HAP-1 (cell line): ENCODE measurements around the gene CYB5RL.

Experiments
- DNase-seq, 2 experiments: peaks; one replicate each; pipeline ENCODE4 v3.0.0-alpha.2; 2016 to 2020; ENCODE audit warnings: low spot score in 2 of 2
- H3K27me3 ChIP-seq: fragments of 250-450 bp; sonication (Bioruptor Pico); 2 replicates; pipeline ENCODE4 v1.5.1; 2020; ENCODE audit warnings: low read depth, mild to moderate bottlenecking, moderate library complexity
- H3K36me3 ChIP-seq: fragments of 250-450 bp; sonication (Bioruptor Pico); replicated peaks from 2 replicates; pipeline ENCODE4 v1.5.1; 2020; ENCODE audit warnings: mild to moderate bottlenecking
- H3K4me1 ChIP-seq: fragments of 250-450 bp; sonication (Bioruptor Pico); 2 replicates; pipeline ENCODE4 v1.5.1; 2020; ENCODE audit warnings: mild to moderate bottlenecking
- H3K4me3 ChIP-seq: fragments of 250-450 bp; sonication (Bioruptor Pico); 2 replicates; pipeline ENCODE4 v1.5.1; 2020; ENCODE audit warnings: mild to moderate bottlenecking, moderate library complexity
- H3K9me3 ChIP-seq: fragments of 250-450 bp; sonication (Bioruptor Pico); 2 replicates; pipeline ENCODE4 v1.5.1; 2020; ENCODE audit warnings: mild to moderate bottlenecking, moderate library complexity
- in situ Hi-C: fragments of 300-500 bp; cut with MboI; formaldehyde crosslinking; loops from 3 replicates; pipeline ENCODE4 v1.14.3; 2020; ENCODE audit warnings: low sequenced_read_pairs, inconsistent platforms, mixed read lengths

CYB5RL gene

DNA sequence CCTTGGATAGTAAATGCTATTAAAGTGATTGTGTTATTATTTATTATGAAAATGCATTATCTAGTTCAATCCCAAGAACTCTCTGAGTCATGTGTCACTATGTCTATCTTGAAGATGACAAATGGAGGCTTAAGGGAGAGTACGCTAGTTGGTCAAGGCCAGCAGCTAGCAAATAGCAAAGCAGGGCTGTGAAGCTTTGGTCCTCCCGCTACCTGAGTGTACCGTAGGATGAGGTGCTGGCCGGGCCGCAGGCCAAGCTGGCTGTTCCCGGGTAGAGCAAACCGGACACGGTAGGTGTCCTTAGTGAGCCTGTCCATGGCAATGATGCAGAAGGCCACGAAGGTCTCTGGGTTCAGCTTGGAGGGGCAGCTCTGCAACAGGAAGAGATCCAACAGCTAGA is 9.3 kb downstream of the CYB5RL start:
- H3K27me3 ChIP-seq, result no peaks in the 10 kb centered on the region
- no peaks in the 10 kb centered on the region for H3K9me3 ChIP-seq
- H3K4me3 ChIP-seq, result no peak overlapping the region
- peaks cover 30% of the 10 kb centered on the region for H3K36me3 ChIP-seq
- no peak for DNase-seq
- in situ Hi-C loops, result no loop called here
- H3K4me1 ChIP-seq, result no peaks in the 10 kb centered on the region

- Histone ChIP-seq H3K36me3 (peaks cover 24% of the 10 kb centered on the region), H3K4me1 (no peaks in the 10 kb centered on the region), H3K4me3 (no peak overlapping the region), H3K27me3 (no peaks in the 10 kb centered on the region), H3K9me3 (no peaks in the 10 kb centered on the region)
- no peak for DNase-seq
- in situ Hi-C loops, result no loop called here
Measured at GRCh38 chr1:54188291-54188690, 11.5 kb downstream of the CYB5RL start.

GRCh38 chr1:54186056-54186455 is 13.8 kb downstream of the CYB5RL start:
- no peak for DNase-seq
- Histone ChIP-seq H3K4me1 (no peaks in the 10 kb centered on the region), H3K36me3 (peaks cover 24% of the 10 kb centered on the region), H3K4me3 (no peak overlapping the region), H3K27me3 (no peaks in the 10 kb centered on the region), H3K9me3 (no peaks in the 10 kb centered on the region)
- in situ Hi-C loops, result no loop called here

- Histone ChIP-seq H3K4me3 (no peak overlapping the region), H3K9me3 (no peaks in the 10 kb centered on the region), H3K4me1 (no peaks in the 10 kb centered on the region), H3K27me3 (no peaks in the 10 kb centered on the region), H3K36me3 (peaks cover 9% of the 10 kb centered on the region)
- DNase-seq, result no peak
- in situ Hi-C loops, result no loop called here
Measured at GRCh38 chr1:54180701-54181360, 19.0 kb downstream of the CYB5RL start.

- Histone ChIP-seq H3K9me3 (no peaks in the 10 kb centered on the region), H3K4me3 (no peak overlapping the region), H3K36me3 (peaks cover 9% of the 10 kb centered on the region), H3K27me3 (no peaks in the 10 kb centered on the region), H3K4me1 (no peaks in the 10 kb centered on the region)
- in situ Hi-C loops, result no loop called here
- no peak for DNase-seq
Measured at GRCh38 chr1:54178296-54179070, 21.3 kb downstream of the CYB5RL start.

GRCh38 chr1:54177726-54178125 is 22.1 kb downstream of the CYB5RL start:
- Histone ChIP-seq H3K27me3 (no peaks in the 10 kb centered on the region), H3K4me3 (no peak overlapping the region), H3K36me3 (peaks cover 9% of the 10 kb centered on the region), H3K4me1 (no peaks in the 10 kb centered on the region), H3K9me3 (no peaks in the 10 kb centered on the region)
- no peak for DNase-seq
- in situ Hi-C loops, result no loop called here

GRCh38 chr1:54176621-54177327 is 23.1 kb downstream of the CYB5RL start:
- H3K4me1 ChIP-seq, result no peaks in the 10 kb centered on the region
- H3K27me3 ChIP-seq, result no peaks in the 10 kb centered on the region
- no peak for DNase-seq
- in situ Hi-C loops, result no loop called here
- peaks cover 6% of the 10 kb centered on the region for H3K36me3 ChIP-seq
- no peak overlapping the region for H3K4me3 ChIP-seq
- no peaks in the 10 kb centered on the region for H3K9me3 ChIP-seq

DNA sequence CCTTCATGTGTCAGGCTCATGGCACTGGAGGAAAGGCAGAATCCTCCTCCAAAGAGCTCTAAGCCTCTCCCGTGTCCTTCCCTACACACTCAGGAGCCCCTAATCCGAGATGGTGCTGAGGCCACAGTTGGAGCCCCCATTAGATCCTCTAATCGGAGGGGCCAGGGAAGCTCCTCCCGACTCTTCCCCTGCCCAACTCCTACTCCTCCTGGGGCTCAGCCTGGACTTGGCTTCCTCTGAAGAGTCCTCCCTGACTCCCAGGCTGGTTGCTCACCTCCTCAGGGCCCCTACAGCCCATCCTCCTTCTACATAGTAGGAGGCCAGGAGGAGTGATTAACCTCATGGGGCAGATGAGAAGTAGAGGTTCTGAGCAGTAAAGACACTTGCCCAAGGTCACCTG is 25.7 kb downstream of the CYB5RL start:
- Histone ChIP-seq H3K4me3 (no peak overlapping the region), H3K36me3 (no peaks in the 10 kb centered on the region)

GRCh38 chr1:54173681-54174080 is 26.1 kb downstream of the CYB5RL start:
- no peaks in the 10 kb centered on the region for H3K36me3 ChIP-seq
- in situ Hi-C loops, result no loop called here
- no peak for DNase-seq

More for the DNA sequence above, 25.7 kb downstream of the CYB5RL start:
- Histone ChIP-seq H3K27me3 (no peaks in the 10 kb centered on the region), H3K4me1 (no peaks in the 10 kb centered on the region), H3K9me3 (no peaks in the 10 kb centered on the region)
- no peak for DNase-seq
- in situ Hi-C loops, result no loop called here

DNA sequence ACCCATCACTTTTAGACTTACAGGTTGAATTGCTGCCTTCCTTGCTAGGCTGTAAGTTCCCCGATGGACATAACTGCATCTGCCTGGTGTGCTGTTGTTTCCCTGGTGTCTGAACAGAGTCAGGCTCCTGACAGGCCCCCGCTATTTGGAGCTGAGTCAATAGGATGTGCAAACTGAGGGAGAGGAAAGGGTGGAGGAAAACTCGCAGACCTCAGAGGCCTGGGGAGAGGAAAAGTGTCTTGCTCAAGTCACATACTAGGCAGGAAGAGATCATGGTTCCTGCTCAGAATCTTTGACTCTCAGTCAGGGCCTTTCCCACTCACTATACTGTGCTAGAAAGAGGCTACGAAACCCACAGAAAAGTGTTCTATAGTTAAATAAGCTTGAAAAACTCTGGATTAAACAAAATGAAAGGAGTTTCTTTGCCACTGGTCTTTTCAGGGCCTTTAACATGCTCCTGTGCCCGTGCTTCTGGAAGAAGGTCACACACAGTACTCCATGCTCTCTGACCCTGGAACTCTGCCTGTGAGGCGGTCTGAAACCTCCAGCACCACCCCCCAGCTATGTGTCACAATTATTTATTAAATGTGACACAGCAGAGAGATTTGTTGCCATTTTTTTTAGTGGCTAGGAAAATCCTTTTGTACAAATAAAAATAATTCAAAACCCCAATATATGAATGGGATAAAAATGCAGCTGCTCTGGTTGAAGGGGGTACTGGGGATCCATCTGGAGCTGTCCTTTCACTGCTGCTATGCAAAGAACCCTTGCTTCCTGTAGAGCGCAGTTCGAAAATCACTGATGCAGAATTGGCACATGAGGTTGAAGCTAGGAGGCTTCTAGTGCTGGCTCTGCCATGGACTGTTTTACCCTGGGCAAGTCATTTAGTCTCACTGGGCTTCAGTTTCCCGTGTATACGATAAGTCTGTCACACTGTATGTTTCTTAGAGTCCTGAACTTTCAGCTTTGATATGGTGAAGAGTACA is 26.9 kb downstream of the CYB5RL start:
- H3K36me3 ChIP-seq, result no peaks in the 10 kb centered on the region
- no peaks in the 10 kb centered on the region for H3K4me1 ChIP-seq
- H3K4me3 ChIP-seq, result no peak overlapping the region
- no peaks in the 10 kb centered on the region for H3K9me3 ChIP-seq
- H3K27me3 ChIP-seq, result no peaks in the 10 kb centered on the region
- in situ Hi-C loops, result no loop called here
- DNase-seq, result no peak

More at GRCh38 chr1:54173681-54174080, 26.1 kb downstream of the CYB5RL start:
- no peaks in the 10 kb centered on the region for H3K4me1 ChIP-seq
- no peak overlapping the region for H3K4me3 ChIP-seq
- H3K9me3 ChIP-seq, result no peaks in the 10 kb centered on the region
- H3K27me3 ChIP-seq, result no peaks in the 10 kb centered on the region

DNA sequence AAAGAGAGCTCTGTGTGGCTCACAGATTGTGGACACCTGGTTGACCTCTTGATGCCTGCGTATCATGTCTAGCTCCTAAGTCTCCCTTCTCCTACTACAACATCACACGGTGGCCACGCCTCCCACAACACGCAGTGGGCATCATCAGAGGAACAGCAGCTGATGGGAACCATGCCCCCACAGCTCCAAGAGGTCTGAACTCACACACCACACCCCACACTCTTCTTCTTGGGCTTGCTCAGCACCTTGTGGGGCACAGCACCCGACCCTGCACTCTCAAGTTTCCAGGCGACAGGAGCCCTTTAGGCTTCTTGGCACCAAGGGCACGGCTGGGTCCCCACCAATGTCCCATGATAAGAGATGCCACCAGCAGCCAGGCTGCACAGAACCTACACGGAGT is 28.2 kb downstream of the CYB5RL start:
- DNase-seq, result no peak
- Histone ChIP-seq H3K4me3 (no peak overlapping the region), H3K27me3 (no peaks in the 10 kb centered on the region), H3K4me1 (no peaks in the 10 kb centered on the region), H3K36me3 (no peaks in the 10 kb centered on the region), H3K9me3 (no peaks in the 10 kb centered on the region)
- in situ Hi-C loops, result no loop called here

DNA sequence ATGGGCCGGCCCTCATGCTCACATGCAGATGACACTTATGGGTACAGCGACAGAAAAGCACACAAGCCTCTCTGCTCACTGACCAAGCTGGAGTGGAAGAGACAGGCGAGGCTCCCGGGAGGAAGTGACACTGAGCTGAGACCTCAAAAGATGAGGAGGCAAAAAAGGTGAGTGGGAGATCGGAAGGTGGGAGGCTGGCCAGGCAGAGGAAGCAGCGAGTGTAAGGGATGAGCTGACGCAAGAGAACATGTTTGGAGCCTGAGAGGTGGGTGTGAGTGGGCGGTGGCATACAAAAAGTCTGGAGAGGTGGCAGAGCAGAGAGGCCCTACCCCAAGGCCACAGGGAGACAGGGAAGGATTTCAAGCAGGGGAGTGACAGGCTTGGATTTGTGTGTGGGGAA is 28.8 kb downstream of the CYB5RL start:
- Histone ChIP-seq H3K27me3 (no peaks in the 10 kb centered on the region), H3K36me3 (no peaks in the 10 kb centered on the region), H3K9me3 (no peaks in the 10 kb centered on the region), H3K4me3 (no peak overlapping the region), H3K4me1 (no peaks in the 10 kb centered on the region)
- no peak for DNase-seq
- in situ Hi-C loops, result no loop called here

- DNase-seq, result no peak
- no peaks in the 10 kb centered on the region for H3K4me1 ChIP-seq
- H3K4me3 ChIP-seq, result no peak overlapping the region
- in situ Hi-C loops, result no loop called here
- H3K36me3 ChIP-seq, result no peaks in the 10 kb centered on the region
- H3K27me3 ChIP-seq, result no peaks in the 10 kb centered on the region
- no peaks in the 10 kb centered on the region for H3K9me3 ChIP-seq
Measured at GRCh38 chr1:54169068-54169467, 30.8 kb downstream of the CYB5RL start.
